ENCODE results near the gene TIMM50. TPM values are rescaled to one million over a fixed set of nuclear protein-coding genes. Genes with fewer than 3 reads are reported as not detected.

The TIMM50 gene
- total and polyA plus RNA-seq, 2 of the 13 experiments (the other 11 are each of a cell fraction or from before 2014, with no cell fraction given) = 91.1 to 92.5 TPM

DNA sequence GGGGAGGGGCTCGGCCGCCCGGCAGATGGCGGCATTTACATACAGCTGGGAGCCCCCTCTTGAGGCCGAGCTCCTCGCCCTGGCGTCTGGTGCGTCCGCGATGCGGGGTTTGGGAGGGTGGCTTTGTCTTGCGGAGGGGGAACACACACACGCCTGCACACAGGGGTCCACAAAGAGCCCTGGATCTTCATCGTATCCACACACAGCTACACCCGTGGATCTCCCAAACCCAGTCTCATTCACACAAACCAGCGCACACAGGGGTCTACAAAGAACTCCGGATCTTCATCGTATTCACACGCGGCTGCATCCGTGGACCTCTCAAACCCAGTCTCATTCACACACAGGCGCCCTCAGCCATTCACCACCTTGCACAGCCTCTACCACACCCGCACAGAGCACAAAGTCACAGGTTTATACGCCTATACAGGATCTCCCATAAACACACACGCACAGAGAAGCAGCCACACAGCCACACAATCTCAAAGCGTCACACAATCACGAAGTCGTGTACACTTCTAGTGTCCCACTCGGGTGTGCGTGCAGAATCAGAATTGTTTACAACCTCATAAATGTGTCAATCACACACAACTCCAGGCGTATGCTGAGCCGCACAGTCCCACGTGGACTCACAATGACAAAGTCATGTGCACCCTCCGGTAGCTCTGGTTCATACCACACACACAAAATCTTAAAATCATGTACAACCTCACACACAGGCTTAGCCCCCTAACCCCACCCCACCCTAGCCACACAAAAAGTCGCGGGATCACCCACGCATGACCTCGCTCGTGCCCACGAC is 17.6 kb downstream of the TIMM50 start:
- no TSS peak for BruUV-seq (replicated peaks)
- 1% methylated on average over 17 of the region's 40 CpGs for WGBS (ENCODE audit: low lambda C conversion rate)
- peak; percentile 34; the same call in 1 of the 2 replicates for TF ChIP-seq ZNF777 (CRISPR knock-in tag; IDR thresholded peaks at IDR 0.05)
- TF ChIP-seq ZNF343 (CRISPR knock-in tag; IDR thresholded peaks at IDR 0.05) = no peak
- TF ChIP-seq TFAP4 (IDR thresholded peaks at IDR 0.05; ENCODE audit: borderline replicate concordance, low read depth) = peak; percentile 89
- TF ChIP-seq, protein P1, sequence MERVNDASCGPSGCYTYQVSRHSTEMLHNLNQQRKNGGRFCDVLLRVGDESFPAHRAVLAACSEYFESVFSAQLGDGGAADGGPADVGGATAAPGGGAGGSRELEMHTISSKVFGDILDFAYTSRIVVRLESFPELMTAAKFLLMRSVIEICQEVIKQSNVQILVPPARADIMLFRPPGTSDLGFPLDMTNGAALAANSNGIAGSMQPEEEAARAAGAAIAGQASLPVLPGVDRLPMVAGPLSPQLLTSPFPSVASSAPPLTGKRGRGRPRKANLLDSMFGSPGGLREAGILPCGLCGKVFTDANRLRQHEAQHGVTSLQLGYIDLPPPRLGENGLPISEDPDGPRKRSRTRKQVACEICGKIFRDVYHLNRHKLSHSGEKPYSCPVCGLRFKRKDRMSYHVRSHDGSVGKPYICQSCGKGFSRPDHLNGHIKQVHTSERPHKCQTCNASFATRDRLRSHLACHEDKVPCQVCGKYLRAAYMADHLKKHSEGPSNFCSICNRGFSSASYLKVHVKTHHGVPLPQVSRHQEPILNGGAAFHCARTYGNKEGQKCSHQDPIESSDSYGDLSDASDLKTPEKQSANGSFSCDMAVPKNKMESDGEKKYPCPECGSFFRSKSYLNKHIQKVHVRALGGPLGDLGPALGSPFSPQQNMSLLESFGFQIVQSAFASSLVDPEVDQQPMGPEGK (CRISPR knock-in tag; IDR thresholded peaks at IDR 0.05) = peak; percentile 82
- peak; percentile 48; the same call in 1 of the 2 replicates for TF ChIP-seq GABPB1 (CRISPR knock-in tag; IDR thresholded peaks at IDR 0.05)
- 0 out of 2 replicates have a peak, but pooled peaks have one; percentile 24 for TF ChIP-seq ZSCAN9 (CRISPR knock-in tag; IDR thresholded peaks at IDR 0.05; ENCODE audit: borderline replicate concordance)
- peak; percentile 76; the same call in 1 of the 2 replicates for TF ChIP-seq KDM2A (CRISPR knock-in tag; IDR thresholded peaks at IDR 0.05; ENCODE audit: borderline replicate concordance, low read depth)
- TF ChIP-seq FOXJ3 (CRISPR knock-in tag; IDR thresholded peaks at IDR 0.05; ENCODE audit: borderline replicate concordance) = no peak
- TF ChIP-seq RXRB (CRISPR knock-in tag; IDR thresholded peaks at IDR 0.05; ENCODE audit: borderline replicate concordance) = 0 out of 2 replicates have a peak, but pooled peaks have one; percentile 2
- 0 out of 4 replicates have a peak, but pooled peaks of 1 of the 2 experiments have one; percentile 42 for TF ChIP-seq KLF16 (CRISPR knock-in tag; IDR thresholded peaks at IDR 0.05)
- TF ChIP-seq, protein P2, sequence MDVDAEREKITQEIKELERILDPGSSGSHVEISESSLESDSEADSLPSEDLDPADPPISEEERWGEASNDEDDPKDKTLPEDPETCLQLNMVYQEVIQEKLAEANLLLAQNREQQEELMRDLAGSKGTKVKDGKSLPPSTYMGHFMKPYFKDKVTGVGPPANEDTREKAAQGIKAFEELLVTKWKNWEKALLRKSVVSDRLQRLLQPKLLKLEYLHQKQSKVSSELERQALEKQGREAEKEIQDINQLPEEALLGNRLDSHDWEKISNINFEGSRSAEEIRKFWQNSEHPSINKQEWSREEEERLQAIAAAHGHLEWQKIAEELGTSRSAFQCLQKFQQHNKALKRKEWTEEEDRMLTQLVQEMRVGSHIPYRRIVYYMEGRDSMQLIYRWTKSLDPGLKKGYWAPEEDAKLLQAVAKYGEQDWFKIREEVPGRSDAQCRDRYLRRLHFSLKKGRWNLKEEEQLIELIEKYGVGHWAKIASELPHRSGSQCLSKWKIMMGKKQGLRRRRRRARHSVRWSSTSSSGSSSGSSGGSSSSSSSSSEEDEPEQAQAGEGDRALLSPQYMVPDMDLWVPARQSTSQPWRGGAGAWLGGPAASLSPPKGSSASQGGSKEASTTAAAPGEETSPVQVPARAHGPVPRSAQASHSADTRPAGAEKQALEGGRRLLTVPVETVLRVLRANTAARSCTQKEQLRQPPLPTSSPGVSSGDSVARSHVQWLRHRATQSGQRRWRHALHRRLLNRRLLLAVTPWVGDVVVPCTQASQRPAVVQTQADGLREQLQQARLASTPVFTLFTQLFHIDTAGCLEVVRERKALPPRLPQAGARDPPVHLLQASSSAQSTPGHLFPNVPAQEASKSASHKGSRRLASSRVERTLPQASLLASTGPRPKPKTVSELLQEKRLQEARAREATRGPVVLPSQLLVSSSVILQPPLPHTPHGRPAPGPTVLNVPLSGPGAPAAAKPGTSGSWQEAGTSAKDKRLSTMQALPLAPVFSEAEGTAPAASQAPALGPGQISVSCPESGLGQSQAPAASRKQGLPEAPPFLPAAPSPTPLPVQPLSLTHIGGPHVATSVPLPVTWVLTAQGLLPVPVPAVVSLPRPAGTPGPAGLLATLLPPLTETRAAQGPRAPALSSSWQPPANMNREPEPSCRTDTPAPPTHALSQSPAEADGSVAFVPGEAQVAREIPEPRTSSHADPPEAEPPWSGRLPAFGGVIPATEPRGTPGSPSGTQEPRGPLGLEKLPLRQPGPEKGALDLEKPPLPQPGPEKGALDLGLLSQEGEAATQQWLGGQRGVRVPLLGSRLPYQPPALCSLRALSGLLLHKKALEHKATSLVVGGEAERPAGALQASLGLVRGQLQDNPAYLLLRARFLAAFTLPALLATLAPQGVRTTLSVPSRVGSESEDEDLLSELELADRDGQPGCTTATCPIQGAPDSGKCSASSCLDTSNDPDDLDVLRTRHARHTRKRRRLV (CRISPR knock-in tag; IDR thresholded peaks at IDR 0.05) = peak; percentile 67; the same call in 1 of the 2 replicates
- 0 out of 2 replicates have a peak, but pooled peaks have one; percentile 32 for TF ChIP-seq SNAI1 (CRISPR knock-in tag; IDR thresholded peaks at IDR 0.05; ENCODE audit: borderline replicate concordance)
- no peak for TF ChIP-seq ZFP37 (CRISPR knock-in tag; IDR thresholded peaks at IDR 0.05; ENCODE audit: borderline replicate concordance)

More for the DNA sequence above, 17.6 kb downstream of the TIMM50 start:
- peaks cover 28% of the 10 kb centered on the region for H3K4me1 ChIP-seq (ENCODE audit: insufficient read depth, low read length)
- H2AFZ ChIP-seq (ENCODE audit: low read length) = peak overlapping the region; percentile 71
- peak overlapping the region; percentile 24 to 64 (median 41); a peak in 5 of 6 replicates for H3K4me3 ChIP-seq (replicated peaks in 1 of 3; ENCODE audit: insufficient read depth in 1 of 3, low read depth in 2 of 3, low read length in 3 of 3)
- intact Hi-C loops (cut with micrococcal nuclease; ENCODE audit: unreplicated experiment) (no loop called here), in situ Hi-C loops (cut with HindIII; ENCODE audit: extremely low pct_ligation_motif_present, low pct_unique_long_range_greater_than_20kb) (loop anchor here (5.0 kb wide), 1 partner anchor 34 kb away; the partner anchor contains the start of gene EID2B)
- no peaks in the 10 kb centered on the region for H3K9me3 ChIP-seq (ENCODE audit: low read length)
- H4K20me1 ChIP-seq (ENCODE audit: insufficient read depth, low read length) = no peaks in the 10 kb centered on the region
- FAIRE-seq = no peak
- no peak overlapping the region for H3K27ac ChIP-seq (ENCODE audit: extremely low read length, insufficient read depth, low read length)
- no peaks in the 10 kb centered on the region for H3K36me3 ChIP-seq (replicated peaks in 1 of 2; ENCODE audit: control insufficient read depth in 1 of 2, insufficient read depth in 2 of 2, low read length in 2 of 2)
- peak; percentile 79 for ATAC-seq
- no peaks in the 10 kb centered on the region for H3K79me2 ChIP-seq (ENCODE audit: insufficient read depth, low read length)
- H3K4me2 ChIP-seq (ENCODE audit: low read depth, low read length) = peak overlapping the region; percentile 89
- peak; percentile 36 for DNase-seq (ENCODE audit: low spot score)
- ChIA-PET CTCF (ENCODE audit: low intra/inter-chr PET ratio, low total read pairs) (interaction anchor here (0.8 kb wide), 2 partner anchors 34 to 42 kb away, joined by 3 read pairs; partner anchors contain the start of gene EID2B), POLR2A (interaction anchor here (0.8 kb wide), 1 partner anchor 62 kb away, joined by 4 read pairs; the partner anchor contains the start of gene RPS16)
- H3K9ac ChIP-seq (ENCODE audit: insufficient read depth, low read depth, low read length) = 0 out of 2 replicates have a peak overlapping the region, but pooled peaks have one; percentile 0
- H3K27me3 ChIP-seq (ENCODE audit: control insufficient read depth in 1 of 2, insufficient read depth in 2 of 2, low read length in 2 of 2) = peaks cover 5 to 38% of the 10 kb centered on the region in 2 experiments; a peak in 4 of 5 replicates

Measured in HepG2 (cell line).